HepG2 (cell line): ENCODE measurements around the gene ZNF831. TPM values are rescaled to one million over a fixed set of nuclear protein-coding genes. Genes with fewer than 3 reads are reported as not detected.

Experiments
- ATAC-seq: fragments of 200-7000 bp; cut with Tn5 transposase; 3 replicates; pipeline ENCODE4 v1.9.1; 2020; ENCODE audit warnings: mild to moderate bottlenecking, moderate library complexity
- BruUV-seq: library from RNA; stranded (reverse); fragments of 400-500 nt; replicated peaks from 2 replicates; lab custom pipeline; 2021; lab: Mats Ljungman, UMichigan
- CTCF ChIA-PET: fragments of 300-600 bp; formaldehyde crosslinking; extraction: SDS; loops from one replicate; lab custom pipeline; 2021; ENCODE audit warnings: low total read pairs, inconsistent platforms, low intra/inter-chr PET ratio; lab: Yijun Ruan, JAX
- POLR2A ChIA-PET: fragments of 350-600 bp; sonication (Branson Sonifier 250); formaldehyde crosslinking; loops from one replicate; lab custom pipeline; 2020; ENCODE audit warnings: antibody characterized with exemption, inconsistent platforms; lab: Yijun Ruan, JAX
- DNase-seq: peaks from one replicate; pipeline ENCODE4 v3.0.0-alpha.2; 2015; ENCODE audit warnings: low spot score
- FAIRE-seq: peaks from 3 replicates; lab custom pipeline; 2011; peaks lifted over from hg19 to GRCh38; lab: Jason Lieb, UNC
- H2AFZ ChIP-seq: one replicate; pipeline ENCODE4 v1.6.1; 2011; ENCODE audit warnings: low read length, inconsistent platforms
- H3K27ac ChIP-seq: fragments of 300-600 bp; 3 replicates; pipeline ENCODE4 v1.8.0; 2011; ENCODE audit warnings: mixed run types, mild to moderate bottlenecking, mixed read lengths, low read length, inconsistent platforms; ENCODE audit not compliant: insufficient read depth; ENCODE audit errors: extremely low read length
- H3K27me3 ChIP-seq, 2 experiments: fragments of 200-600 bp in 1 of 2; 2 replicates in 1 of 2; 3 replicates in 1 of 2; pipeline versions ENCODE4 v1.6.0 to v1.8.0; 2011; ENCODE audit warnings: low read length in 2 of 2, mild to moderate bottlenecking in 2 of 2, moderate library complexity in 2 of 2, inconsistent platforms in 1 of 2; ENCODE audit not compliant: insufficient read depth in 2 of 2, control insufficient read depth in 1 of 2
- H3K36me3 ChIP-seq, 2 experiments: fragments of 200-600 bp in 1 of 2; replicated peaks in 1 of 2; 2 replicates in 1 of 2; 3 replicates in 1 of 2; pipeline versions ENCODE4 v1.5.1 to v1.8.0; 2011; ENCODE audit warnings: low read length in 2 of 2, inconsistent platforms in 1 of 2; ENCODE audit not compliant: insufficient read depth in 2 of 2, control insufficient read depth in 1 of 2
- H3K4me1 ChIP-seq: 2 replicates; pipeline ENCODE4 v1.5.1; 2012; ENCODE audit warnings: low read length, inconsistent platforms; ENCODE audit not compliant: insufficient read depth
- H3K4me2 ChIP-seq: 2 replicates; pipeline ENCODE4 v1.6.0; 2011; ENCODE audit warnings: low read depth, low read length, inconsistent platforms
- H3K4me3 ChIP-seq, 3 experiments: fragments of 200-600 bp in 1 of 3; sonication (generic), shearing (Covaris generic) in 1 of 3; replicated peaks in 1 of 3; 2 replicates each; pipeline ENCODE4 v1.5.1; 2011 to 2016; ENCODE audit warnings: low read length in 3 of 3, inconsistent platforms in 2 of 3, low read depth in 2 of 3, mild to moderate bottlenecking in 2 of 3, control low read depth in 1 of 3, mixed read lengths in 1 of 3; ENCODE audit not compliant: insufficient read depth in 1 of 3
- H3K79me2 ChIP-seq: one replicate; pipeline ENCODE4 v1.6.1; 2011; ENCODE audit warnings: low read length, inconsistent platforms; ENCODE audit not compliant: insufficient read depth
- H3K9ac ChIP-seq: 2 replicates; pipeline ENCODE4 v1.6.0; 2011; ENCODE audit warnings: mild to moderate bottlenecking, low read depth, low read length, inconsistent platforms; ENCODE audit not compliant: insufficient read depth
- H3K9me3 ChIP-seq: 2 replicates; pipeline ENCODE4 v1.5.1; 2012; ENCODE audit warnings: mild to moderate bottlenecking, low read length
- H4K20me1 ChIP-seq: 2 replicates; pipeline ENCODE4 v1.6.0; 2011; ENCODE audit warnings: inconsistent platforms, mild to moderate bottlenecking, low read length, moderate library complexity; ENCODE audit not compliant: insufficient read depth
- BHLHE40 ChIP-seq: IDR thresholded peaks from 2 replicates; pipeline ENCODE4 v1.6.1; 2011; ENCODE audit warnings: low read length, improper control_type of control experiment
- CTCF ChIP-seq: sonication (generic); formaldehyde crosslinking; IDR thresholded peaks from 2 replicates; pipeline ENCODE4 v1.5.0; 2020; ENCODE audit warnings: mild to moderate bottlenecking, missing genetic modification reagents, moderate library complexity
- HMG20B ChIP-seq: conservative IDR thresholded peaks from 2 replicates; pipeline ENCODE4 v1.6.1; 2016; ENCODE audit warnings: missing genetic modification reagents, missing compliant biosample characterization
- HNRNPH1 ChIP-seq: fragments of 200-400 bp; formaldehyde crosslinking; optimal IDR thresholded peaks from 2 replicates; pipeline ENCODE3; 2017; ENCODE audit warnings: mild to moderate bottlenecking, low read depth, low read length
- IRF9 ChIP-seq: sonication (generic); formaldehyde crosslinking; IDR thresholded peaks from 2 replicates; pipeline ENCODE4 v1.8.0; 2022; ENCODE audit warnings: missing genetic modification reagents, mild to moderate bottlenecking, borderline replicate concordance
- KLF16 ChIP-seq, 2 experiments: sonication (generic) in 1 of 2; formaldehyde crosslinking in 1 of 2; IDR thresholded peaks; 2 replicates each; pipeline versions ENCODE4 v1.6.1 to v1.8.0; 2016 to 2023; ENCODE audit warnings: missing genetic modification reagents in 2 of 2, missing compliant biosample characterization in 1 of 2
- MAFF ChIP-seq: IDR thresholded peaks from 2 replicates; pipeline ENCODE4 v1.6.1; 2011; ENCODE audit warnings: low read depth, low read length, improper control_type of control experiment
- MAFK ChIP-seq, 2 experiments: IDR thresholded peaks in 1 of 2; conservative IDR thresholded peaks in 1 of 2; 2 replicates each; pipeline ENCODE4 v1.6.1; 2011; ENCODE audit warnings: improper control_type of control experiment in 2 of 2, low read length in 2 of 2
- PAWR ChIP-seq: sonication (generic); formaldehyde crosslinking; IDR thresholded peaks from 2 replicates; pipeline ENCODE4 v1.4.0; 2020; ENCODE audit warnings: missing genetic modification reagents, mild to moderate bottlenecking, borderline replicate concordance
- THAP8 ChIP-seq: sonication (generic); formaldehyde crosslinking; IDR thresholded peaks from 2 replicates; pipeline ENCODE4 v1.5.1; 2020; ENCODE audit warnings: missing genetic modification reagents, mild to moderate bottlenecking, borderline replicate concordance
- UBTF ChIP-seq: sonication (generic); formaldehyde crosslinking; IDR thresholded peaks from 2 replicates; pipeline ENCODE4 v1.4.0; 2020; ENCODE audit warnings: mild to moderate bottlenecking, missing genetic modification reagents
- XBP1 ChIP-seq: sonication (generic); formaldehyde crosslinking; IDR thresholded peaks from 2 replicates; pipeline ENCODE4 v1.5.0; 2020; ENCODE audit warnings: missing genetic modification reagents
- WGBS: methylation state at CpG from one replicate; pipeline ENCODE4 v1.1.6; 2017; ENCODE audit warnings: low lambda C conversion rate; 5-methylcytosine and 5-hydroxymethylcytosine counted together
- in situ Hi-C: cut with HindIII; loops from 2 replicates; pipeline ENCODE4 v1.10.0; 2017; ENCODE audit warnings: low pct_unique_long_range_greater_than_20kb; ENCODE audit not compliant: extremely low pct_ligation_motif_present
- intact Hi-C: fragments of 100-400 bp; cut with micrococcal nuclease; formaldehyde crosslinking; loops from one replicate; pipeline ENCODE4 v1.10.0; 2022; ENCODE audit not compliant: unreplicated experiment
- polyA plus RNA-seq, 8 experiments: library from polyadenylated mRNA; depleted of rRNA in 3 of 8; stranded (reverse) in 7 of 8; unstranded in 1 of 8; fragments of >200 nt; fragmentation: Illumina TruSeq in 4 of 8; extraction: Trizol in 4 of 8; gene quantifications; 2 replicates each; pipeline versions ENCODE4 v1.2.1 to v1.2.3, GENCODE V29; 2011 to 2016; ENCODE audit warnings: low read depth in 4 of 8, missing spikeins in 1 of 8, mixed read lengths in 1 of 8; ENCODE audit not compliant: insufficient read depth in 1 of 8
- total RNA-seq, 5 experiments: library from RNA; depleted of rRNA; stranded (reverse); fragments of >200 nt; fragmentation: Illumina TruSeq; extraction: Trizol; gene quantifications; 2 replicates each; pipeline ENCODE4 v1.2.3, GENCODE V29; 2016; ENCODE audit warnings: low read depth in 1 of 5

The ZNF831 gene
- total and polyA plus RNA-seq, 2 of the 13 experiments (the other 11 are each of a cell fraction or from before 2014, with no cell fraction given) = not detected

- TF ChIP-seq UBTF (CRISPR knock-in tag) = no peak
- TF ChIP-seq KLF16 (CRISPR knock-in tag; IDR thresholded peaks at IDR 0.05) = no peak
- TF ChIP-seq PAWR (CRISPR knock-in tag) = no peak
Measured at GRCh38 chr20:59184880-59185447, 21.3 kb downstream of the ZNF831 start (continued).

GRCh38 chr20:59185809-59186208 lies 22.2 kb downstream of the ZNF831 start:
- no TSS peak for BruUV-seq
- H3K4me2 ChIP-seq = no peak overlapping the region
- WGBS = 7% methylated on average over 6 of the region's 6 CpGs
- intact Hi-C loops = no loop called here
- ChIA-PET POLR2A (no interaction called here), CTCF (no interaction called here)
- no peak for ATAC-seq
- no peaks in the 10 kb centered on the region for H3K9me3 ChIP-seq
- no peaks in the 10 kb centered on the region for H4K20me1 ChIP-seq
- H2AFZ ChIP-seq = no peak overlapping the region
- in situ Hi-C loops = no loop called here
- DNase-seq = no peak
- H3K4me3 ChIP-seq = no peak overlapping the region
- H3K27ac ChIP-seq = no peak overlapping the region
- peak; percentile 47 to 52; a peak in 3 of 4 replicates for TF ChIP-seq MAFK (conservative IDR thresholded peaks at IDR 0.05 in 1 of 2, IDR thresholded peaks at IDR 0.05 in 1 of 2; ENCODE audit: low read length in 2 of 2)
- TF ChIP-seq MAFF = peak; percentile 40; the same call in 1 of the 2 replicates
- TF ChIP-seq BHLHE40 = no peak
- no peak for TF ChIP-seq CTCF (CRISPR knock-in tag)
- TF ChIP-seq XBP1 (CRISPR knock-in tag) = no peak
- no peak for TF ChIP-seq THAP8
- no peak for TF ChIP-seq HMG20B
- no peak for TF ChIP-seq IRF9 (CRISPR knock-in tag)
- no peak for TF ChIP-seq HNRNPH1
- H3K79me2 ChIP-seq = no peaks in the 10 kb centered on the region
- H3K9ac ChIP-seq = no peak overlapping the region
- no peaks in the 10 kb centered on the region for H3K36me3 ChIP-seq
- peaks cover 17 to 50% of the 10 kb centered on the region in 2 experiments; a peak in 4 of 5 replicates for H3K27me3 ChIP-seq
- H3K4me1 ChIP-seq = no peaks in the 10 kb centered on the region
- no peak for FAIRE-seq
